ENCODE data around the gene BBX.
"Not testable (repeated sequence)": the region's sequence is repeated elsewhere in the genome, so short reads cannot be mapped to it uniquely, and the experiment has no call there.

The BBX gene

DNA sequence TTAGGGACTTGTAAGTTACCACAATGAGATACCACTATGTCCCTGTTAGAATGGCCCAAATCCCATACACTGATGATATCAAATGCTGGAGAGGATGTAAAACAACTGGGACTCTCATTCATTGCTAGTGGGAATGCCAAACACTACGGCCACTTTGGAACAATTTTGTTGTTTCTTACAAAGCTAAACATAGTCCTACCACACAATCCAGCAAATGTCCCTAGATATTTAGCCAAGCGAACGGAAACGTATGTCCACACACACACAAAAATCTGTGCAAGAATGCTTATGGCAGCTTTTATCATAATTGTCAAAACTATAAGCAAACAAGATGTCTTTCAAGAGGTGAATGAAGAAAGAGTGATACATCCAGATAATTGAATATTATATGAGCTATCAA lies 296.9 kb downstream of the BBX start:
- H3K4me1 Mint-ChIP-seq = peaks cover 2% of the 10 kb centered on the region
- ATAC-seq (ENCODE audit: low read depth) (no peak), DNase-seq (ENCODE audit: low spot score in 2 of 2) (no peak)
- H3K9me3 Mint-ChIP-seq = no peaks in the 10 kb centered on the region
- H3K4me3 Mint-ChIP-seq = no peak overlapping the region
- peaks cover 7% of the 10 kb centered on the region for H3K27me3 Mint-ChIP-seq
- H3K27ac Mint-ChIP-seq = no peak overlapping the region
- no peaks in the 10 kb centered on the region for H3K36me3 Mint-ChIP-seq

- no peak overlapping the region for H3K4me3 Mint-ChIP-seq
- no peak for ATAC-seq (ENCODE audit: low read depth)
- DNase-seq (ENCODE audit: low spot score in 2 of 2) = no peak
- H3K9me3 Mint-ChIP-seq = no peaks in the 10 kb centered on the region
- no peak overlapping the region for H3K27ac Mint-ChIP-seq
- H3K4me1 Mint-ChIP-seq = no peaks in the 10 kb centered on the region
- peaks cover 9% of the 10 kb centered on the region for H3K27me3 Mint-ChIP-seq
- H3K36me3 Mint-ChIP-seq = no peaks in the 10 kb centered on the region
Observed at GRCh38 chr3:107822308-107822707, 299.5 kb downstream of the BBX start.

DNA sequence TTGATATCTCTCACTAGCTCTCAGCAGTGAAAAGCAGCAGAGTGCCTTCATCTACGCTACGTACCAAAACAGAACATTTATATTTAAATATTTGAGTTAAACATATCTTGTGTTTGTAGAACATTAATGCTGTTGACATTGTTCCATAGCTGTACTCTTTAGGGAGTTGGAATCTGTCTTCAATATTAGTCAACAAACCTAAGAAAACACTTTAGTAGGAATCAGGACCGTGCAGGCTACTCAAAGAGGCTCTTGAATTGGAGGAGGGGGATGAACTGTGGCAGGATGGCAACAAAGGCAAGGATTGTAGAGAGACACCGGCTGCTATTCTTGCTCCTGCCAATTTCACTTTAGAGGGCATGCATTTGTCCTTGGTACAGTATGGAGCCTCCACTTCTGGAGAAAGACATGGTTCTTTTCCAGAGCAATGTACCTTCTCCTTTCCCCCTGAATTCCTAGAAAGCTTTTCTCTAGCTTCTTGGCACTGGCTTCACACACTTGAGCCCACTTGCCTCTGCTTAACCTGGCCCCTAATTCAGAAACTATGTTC lies 302.1 kb downstream of the BBX start:
- no peak for DNase-seq (ENCODE audit: low spot score in 2 of 2)
- H3K27ac Mint-ChIP-seq = no peak overlapping the region
- peaks cover 3% of the 10 kb centered on the region for H3K27me3 Mint-ChIP-seq
- no peaks in the 10 kb centered on the region for H3K9me3 Mint-ChIP-seq
- no peak overlapping the region for H3K4me3 Mint-ChIP-seq
- ATAC-seq (ENCODE audit: low read depth) = no peak
- H3K36me3 Mint-ChIP-seq = no peaks in the 10 kb centered on the region
- no peaks in the 10 kb centered on the region for H3K4me1 Mint-ChIP-seq

DNA sequence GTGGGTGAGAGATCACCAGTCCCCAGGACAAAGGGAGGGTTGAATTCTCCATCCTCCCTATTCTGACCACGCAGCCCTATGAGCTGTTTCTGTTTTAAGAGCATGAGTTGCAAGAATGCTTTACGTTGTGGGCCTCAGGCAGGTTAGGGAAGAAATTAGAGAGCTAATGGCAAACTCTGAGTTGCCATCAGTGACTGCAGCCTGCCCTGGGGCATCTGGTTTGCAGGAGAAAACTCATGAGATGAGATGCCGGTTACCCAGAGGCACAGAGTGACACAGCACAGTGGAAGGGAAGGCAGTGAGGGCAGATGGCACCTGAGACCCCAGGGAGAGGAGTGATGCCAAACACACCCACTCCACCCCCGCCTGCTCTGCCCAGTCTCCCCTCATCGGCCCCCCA lies 302.8 kb downstream of the BBX start:
- ATAC-seq (ENCODE audit: low read depth) (no peak), DNase-seq (ENCODE audit: low spot score in 2 of 2) (no peak)
- Mint-ChIP-seq H3K9me3 (no peaks in the 10 kb centered on the region), H3K36me3 (no peaks in the 10 kb centered on the region), H3K4me3 (no peak overlapping the region), H3K4me1 (no peaks in the 10 kb centered on the region), H3K27me3 (peaks cover 2% of the 10 kb centered on the region), H3K27ac (no peak overlapping the region)

DNA sequence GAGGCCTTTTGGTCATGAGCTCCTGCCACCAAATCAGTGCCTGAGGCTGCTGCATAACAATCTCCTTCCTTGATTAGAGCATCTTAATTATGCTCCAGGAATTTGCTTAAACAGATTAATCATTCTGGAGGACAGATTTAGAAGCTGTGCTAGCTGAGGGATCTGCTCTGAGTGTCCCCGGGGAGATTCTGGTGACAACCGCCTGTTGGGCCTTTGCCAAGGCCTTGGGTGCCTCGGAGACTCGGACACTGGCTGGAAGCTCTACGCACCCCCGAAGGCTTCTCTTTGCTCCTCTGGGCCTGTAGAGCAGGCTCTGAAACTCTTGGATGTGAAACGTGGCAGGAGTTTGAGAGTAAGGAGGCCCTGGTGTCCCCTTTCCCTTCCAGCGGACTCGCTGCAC lies 304.0 kb downstream of the BBX start:
- H3K4me1 Mint-ChIP-seq = no peaks in the 10 kb centered on the region
- no peaks in the 10 kb centered on the region for H3K36me3 Mint-ChIP-seq
- DNase-seq (ENCODE audit: low spot score in 2 of 2) (no peak), ATAC-seq (ENCODE audit: low read depth) (no peak)
- H3K27me3 Mint-ChIP-seq = peaks cover 2% of the 10 kb centered on the region
- no peaks in the 10 kb centered on the region for H3K9me3 Mint-ChIP-seq
- H3K27ac Mint-ChIP-seq = no peak overlapping the region
- no peak overlapping the region for H3K4me3 Mint-ChIP-seq

DNA sequence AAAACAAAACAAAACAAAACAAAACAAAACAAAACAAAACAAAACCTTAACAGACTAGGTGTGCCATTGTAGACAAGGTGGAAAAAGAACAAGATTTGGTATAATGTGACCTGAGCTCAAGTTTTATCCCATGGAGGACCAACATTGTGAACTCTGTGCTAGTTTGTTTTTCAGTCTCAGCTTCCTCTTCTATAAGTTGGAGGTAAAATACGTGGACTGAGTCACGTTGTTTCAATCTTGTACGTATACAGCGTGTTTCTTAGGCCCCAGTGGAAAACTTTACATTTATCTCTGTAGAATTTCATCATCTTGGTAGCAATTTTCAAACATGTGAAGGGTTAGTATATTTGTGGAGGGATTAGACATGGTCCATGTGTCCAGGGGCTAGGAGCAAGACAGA lies 306.4 kb downstream of the BBX start:
- no peak for ATAC-seq (ENCODE audit: low read depth)
- no peak overlapping the region for H3K4me3 Mint-ChIP-seq
- H3K4me1 Mint-ChIP-seq = no peaks in the 10 kb centered on the region
- H3K36me3 Mint-ChIP-seq = no peaks in the 10 kb centered on the region
- no peak for DNase-seq (ENCODE audit: low spot score in 2 of 2)
- no peak overlapping the region for H3K27ac Mint-ChIP-seq
- no peaks in the 10 kb centered on the region for H3K9me3 Mint-ChIP-seq
- H3K27me3 Mint-ChIP-seq = peaks cover 2% of the 10 kb centered on the region

- Mint-ChIP-seq H3K36me3 (no peaks in the 10 kb centered on the region), H3K9me3 (no peaks in the 10 kb centered on the region), H3K27ac (no peak overlapping the region), H3K4me1 (no peaks in the 10 kb centered on the region), H3K4me3 (no peak overlapping the region), H3K27me3 (peaks cover under 1% of the 10 kb centered on the region)
- ATAC-seq (ENCODE audit: low read depth) (no peak), DNase-seq (ENCODE audit: low spot score in 2 of 2) (no peak)
Observed at GRCh38 chr3:107831590-107831989, 308.8 kb downstream of the BBX start.

DNA sequence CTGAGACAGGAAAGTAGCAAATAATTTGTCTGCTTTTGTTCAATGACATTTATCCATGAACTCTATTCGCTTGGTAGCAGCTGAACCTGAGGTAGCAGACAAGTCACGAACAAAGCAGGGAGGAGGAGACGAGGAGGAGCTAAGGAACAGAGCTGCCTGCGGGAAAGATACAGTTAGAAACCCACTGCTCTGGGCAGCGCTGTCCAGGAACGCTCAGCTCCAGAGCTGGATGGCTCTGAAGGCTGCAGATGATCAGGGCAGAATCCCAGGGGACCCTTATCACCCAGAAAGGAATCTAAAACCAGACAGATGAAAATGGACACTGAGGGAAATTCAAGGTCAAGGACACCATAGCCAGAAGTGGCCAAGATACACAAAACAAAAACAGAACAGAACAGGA lies 310.3 kb downstream of the BBX start:
- ATAC-seq (ENCODE audit: low read depth) (no peak), DNase-seq (ENCODE audit: low spot score in 2 of 2) (no peak)
- Mint-ChIP-seq H3K9me3 (no peaks in the 10 kb centered on the region), H3K36me3 (no peaks in the 10 kb centered on the region), H3K4me1 (no peaks in the 10 kb centered on the region), H3K4me3 (no peak overlapping the region), H3K27me3 (no peaks in the 10 kb centered on the region), H3K27ac (no peak overlapping the region)

DNA sequence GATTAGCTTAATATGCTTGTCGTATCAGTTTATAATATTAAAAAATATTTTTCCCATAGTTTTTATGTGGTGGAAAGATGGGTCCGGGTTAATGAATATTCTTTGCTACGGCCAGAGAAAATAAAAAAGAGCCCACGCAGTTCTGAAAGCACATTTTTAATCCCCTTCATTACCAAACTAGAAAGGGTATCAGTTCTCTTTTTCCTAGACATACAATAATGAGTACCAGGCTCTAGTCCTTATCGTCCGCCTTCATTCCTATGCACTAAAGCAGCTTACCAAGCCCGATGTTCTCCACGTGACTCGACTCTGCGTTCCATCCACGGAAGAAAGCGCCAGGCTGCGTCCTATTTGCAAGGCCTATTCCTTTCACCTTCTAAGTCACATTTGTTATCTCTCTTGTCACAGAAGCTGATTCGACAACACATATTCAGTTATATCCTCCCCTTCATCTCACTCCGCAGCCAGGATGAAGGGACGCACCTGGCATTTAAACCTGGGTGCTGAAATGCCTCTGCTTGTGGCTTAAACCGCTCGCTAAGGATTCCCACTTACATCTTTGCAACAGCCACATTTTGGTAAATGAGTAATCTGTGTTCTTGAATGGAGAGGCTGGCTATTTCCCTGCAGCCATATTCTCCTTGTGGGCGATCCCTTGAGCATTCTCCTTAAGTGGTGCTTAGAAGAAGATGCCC lies 311.1 kb downstream of the BBX start:
- ATAC-seq (ENCODE audit: low read depth) (no peak), DNase-seq (ENCODE audit: low spot score in 2 of 2) (no peak)

GRCh38 chr3:107835001-107835400 lies 312.2 kb downstream of the BBX start:
- H3K36me3 Mint-ChIP-seq; H3K4me3 Mint-ChIP-seq; DNase-seq (ENCODE audit: low spot score in 2 of 2); H3K27me3 Mint-ChIP-seq; H3K4me1 Mint-ChIP-seq; ATAC-seq (ENCODE audit: low read depth); H3K9me3 Mint-ChIP-seq; H3K27ac Mint-ChIP-seq: not testable (repeated sequence)

More for the DNA sequence above, 311.1 kb downstream of the BBX start:
- Mint-ChIP-seq H3K27ac (no peak overlapping the region), H3K9me3 (no peaks in the 10 kb centered on the region), H3K36me3 (no peaks in the 10 kb centered on the region), H3K27me3 (no peaks in the 10 kb centered on the region), H3K4me1 (no peaks in the 10 kb centered on the region), H3K4me3 (no peak overlapping the region)

DNA sequence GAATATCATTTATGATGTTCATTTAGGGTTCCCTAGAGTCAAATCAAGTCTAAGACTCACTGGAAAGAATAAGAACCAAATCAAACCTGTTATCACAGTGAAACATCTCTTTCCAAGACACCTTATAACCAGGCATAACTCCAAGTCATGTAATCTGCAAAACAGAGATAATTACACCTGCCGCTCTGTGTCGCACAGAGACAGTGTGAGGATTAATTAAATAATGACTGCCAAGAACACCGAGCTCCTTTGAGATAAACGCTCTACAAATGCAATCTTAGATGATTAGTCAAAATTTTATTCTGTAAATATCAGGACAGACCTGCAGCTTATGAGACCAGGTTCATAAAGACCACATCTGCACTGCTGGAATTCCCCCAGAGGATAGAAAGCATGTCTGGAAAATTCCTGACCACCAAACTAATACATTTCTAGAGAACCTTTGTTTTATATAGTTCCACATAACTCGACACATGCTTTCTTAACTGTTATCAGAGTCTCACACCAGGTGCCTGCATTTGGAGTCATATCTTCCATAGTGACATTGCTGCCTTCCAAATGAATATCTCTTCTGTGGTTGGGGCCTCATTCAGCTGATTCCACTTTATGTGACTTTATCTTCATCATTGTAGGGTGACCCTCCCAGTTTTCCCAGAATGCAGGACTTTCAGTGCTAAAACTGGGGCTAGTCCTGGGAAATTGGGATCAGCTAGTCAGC lies 315.3 kb downstream of the BBX start:
- no peaks in the 10 kb centered on the region for H3K36me3 Mint-ChIP-seq
- H3K4me3 Mint-ChIP-seq = no peak overlapping the region
- H3K4me1 Mint-ChIP-seq = no peaks in the 10 kb centered on the region
- H3K27ac Mint-ChIP-seq = no peak overlapping the region
- no peak for DNase-seq (ENCODE audit: low spot score in 2 of 2)
- no peaks in the 10 kb centered on the region for H3K9me3 Mint-ChIP-seq
- ATAC-seq (ENCODE audit: low read depth) = no peak
- peaks cover 3% of the 10 kb centered on the region for H3K27me3 Mint-ChIP-seq

DNA sequence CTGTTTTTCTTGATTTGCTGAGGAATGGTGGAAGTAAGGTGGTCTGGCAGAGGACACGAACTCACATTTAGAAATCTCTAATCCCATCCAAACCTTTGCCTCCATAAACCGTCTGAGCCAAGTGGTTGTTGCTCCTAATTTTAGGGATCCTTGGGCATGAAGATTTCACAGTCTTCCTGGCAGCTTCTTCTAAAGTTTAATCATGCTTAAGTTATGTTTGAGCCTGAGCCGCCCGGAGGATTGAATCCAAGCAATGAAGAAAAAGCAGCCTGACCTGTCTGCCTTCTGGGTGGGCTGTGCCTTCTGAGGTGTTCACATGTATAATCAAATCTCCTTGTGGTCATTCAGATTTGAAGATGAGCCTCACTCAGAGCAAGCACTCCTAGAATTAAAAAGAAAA lies 319.1 kb downstream of the BBX start:
- Mint-ChIP-seq H3K4me3 (no peak overlapping the region), H3K4me1 (peaks cover 5% of the 10 kb centered on the region), H3K27ac (no peak overlapping the region), H3K36me3 (no peaks in the 10 kb centered on the region), H3K27me3 (peaks cover 3% of the 10 kb centered on the region), H3K9me3 (no peaks in the 10 kb centered on the region)
- no peak for DNase-seq (ENCODE audit: low spot score in 2 of 2)
- ATAC-seq (ENCODE audit: low read depth) = no peak

- no peaks in the 10 kb centered on the region for H3K36me3 Mint-ChIP-seq
- peaks cover 3% of the 10 kb centered on the region for H3K27me3 Mint-ChIP-seq
- H3K4me1 Mint-ChIP-seq = peaks cover 5% of the 10 kb centered on the region
- DNase-seq (ENCODE audit: low spot score in 2 of 2) (no peak), ATAC-seq (ENCODE audit: low read depth) (no peak)
- H3K27ac Mint-ChIP-seq = no peak overlapping the region
- H3K4me3 Mint-ChIP-seq = no peak overlapping the region
- H3K9me3 Mint-ChIP-seq = no peaks in the 10 kb centered on the region
Observed at GRCh38 chr3:107842940-107843339, 320.2 kb downstream of the BBX start.

DNA sequence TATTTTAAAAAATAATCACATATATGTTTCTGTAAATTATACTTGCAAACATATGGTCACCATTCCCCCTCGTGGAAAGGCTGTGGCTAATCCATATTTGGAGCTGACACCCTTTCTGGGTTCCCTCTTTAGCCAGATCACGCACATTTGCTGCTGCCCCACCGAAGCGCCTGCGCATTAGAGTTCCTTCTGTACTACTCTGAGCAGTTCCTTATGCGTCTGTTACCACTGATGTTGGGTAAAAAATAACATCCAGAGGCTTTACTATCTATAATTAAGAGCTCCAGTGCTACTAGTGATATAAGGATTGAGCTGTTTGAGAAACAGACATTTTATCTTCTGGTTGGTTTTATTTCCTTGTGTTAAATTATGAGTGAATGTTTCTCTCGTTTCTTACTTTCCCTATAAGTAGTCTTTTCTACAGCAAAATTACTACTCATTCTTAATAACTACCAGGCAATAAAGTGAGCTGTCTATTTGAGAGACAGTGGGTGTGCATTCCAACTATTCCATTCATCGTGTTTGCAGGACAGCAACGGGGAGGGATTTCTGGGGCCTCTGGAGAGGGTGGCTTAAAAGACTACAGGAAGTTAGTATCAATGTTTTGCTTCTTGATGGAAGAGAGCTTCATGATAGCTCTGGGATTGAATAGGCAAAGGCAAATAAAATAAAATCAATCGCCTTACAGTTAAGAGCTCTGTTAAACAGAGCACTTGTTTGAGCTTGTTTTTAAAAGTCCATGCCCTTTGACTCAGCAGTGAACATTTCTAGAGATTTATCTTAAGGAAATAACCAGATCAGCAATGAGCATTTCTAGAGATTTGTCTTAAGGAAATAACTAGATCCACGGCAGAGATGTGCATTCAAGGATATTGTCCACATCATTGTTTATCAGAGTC lies 322.9 kb downstream of the BBX start:
- DNase-seq (ENCODE audit: low spot score in 2 of 2) (no peak), ATAC-seq (ENCODE audit: low read depth) (no peak)
- Mint-ChIP-seq H3K9me3 (no peaks in the 10 kb centered on the region), H3K27ac (no peak overlapping the region), H3K4me1 (peaks cover 5% of the 10 kb centered on the region), H3K27me3 (peaks cover 5% of the 10 kb centered on the region), H3K36me3 (no peaks in the 10 kb centered on the region), H3K4me3 (no peak overlapping the region)

All from memory B cell (primary cell).